Tibial nerve (tissue), 4 donors: ENCODE results near the gene KIF22. TPM values are rescaled to one million over a fixed set of nuclear protein-coding genes. Genes with fewer than 3 reads are reported as not detected.

Source experiments
- DNase-seq, 2 donors: peaks; one replicate each; pipeline ENCODE4 v3.0.0-alpha.2; 2019; ENCODE audit warnings: low spot score in 2 of 2
- H3K27ac ChIP-seq, 4 donors: fragments of 200-600 bp; sonication (generic) in 3 of 4; one replicate each; pipeline ENCODE4 v1.5.1; 2017 to 2019; ENCODE audit warnings: mild to moderate bottlenecking in 1 of 4
- H3K27me3 ChIP-seq, 2 donors: fragments of 200-600 bp; sonication (generic) in 1 of 2; one replicate each; pipeline versions ENCODE4 v1.5.1 to v1.6.0; 2017 to 2019
- H3K36me3 ChIP-seq, 3 donors: fragments of 200-600 bp; sonication (generic); one replicate each; pipeline ENCODE4 v1.5.1; 2018 to 2019
- H3K4me1 ChIP-seq, 4 donors: fragments of 200-600 bp; sonication (generic) in 3 of 4; one replicate each; pipeline ENCODE4 v1.5.1; 2017 to 2019
- H3K4me3 ChIP-seq, 4 donors: fragments of 200-600 bp; sonication (generic) in 3 of 4; one replicate each; pipeline ENCODE4 v1.5.1; 2017 to 2019; ENCODE audit warnings: mild to moderate bottlenecking in 1 of 4, moderate library complexity in 1 of 4
- H3K9me3 ChIP-seq, 4 donors: fragments of 200-600 bp; sonication (generic) in 3 of 4; one replicate each; pipeline ENCODE4 v1.5.1; 2017 to 2019
- EP300 ChIP-seq, 2 donors: sonication (generic); formaldehyde crosslinking; IDR thresholded peaks; one replicate each; pipeline ENCODE4 v1.6.1; 2017; ENCODE audit warnings: antibody characterized with exemption in 2 of 2, mild to moderate bottlenecking in 1 of 2
- POLR2A ChIP-seq, 2 donors: fragments of 450-650 bp; IDR thresholded peaks; one replicate each; pipeline ENCODE4 v1.6.1; 2017; ENCODE audit warnings: antibody characterized with exemption in 2 of 2, mild to moderate bottlenecking in 2 of 2, moderate library complexity in 2 of 2
- WGBS, 2 donors: methylation state at CpG; one replicate each; pipeline ENCODE4 v1.1.5; 2018; 5-methylcytosine and 5-hydroxymethylcytosine counted together
- total RNA-seq, 4 donors: library from RNA; depleted of rRNA; stranded (reverse); fragments of >200 nt; gene quantifications; one replicate each; pipeline ENCODE4 v1.1.0, GENCODE V29; 2016
- TF ChIP-seq, protein P1 (sequence below), 5 experiments: fragments of 200-600 bp in 3 of 5; fragments of 450-650 bp in 2 of 5; sonication (generic) in 3 of 5; IDR thresholded peaks; one replicate each; pipeline ENCODE4 v1.5.1; 2016 to 2019; ENCODE audit warnings: antibody characterized with exemption in 5 of 5, mild to moderate bottlenecking in 3 of 5, moderate library complexity in 2 of 5

The KIF22 gene
- total RNA-seq, 4 donors from 2014 or later, result 19.9 to 42.8 (median 40.5) TPM

DNA sequence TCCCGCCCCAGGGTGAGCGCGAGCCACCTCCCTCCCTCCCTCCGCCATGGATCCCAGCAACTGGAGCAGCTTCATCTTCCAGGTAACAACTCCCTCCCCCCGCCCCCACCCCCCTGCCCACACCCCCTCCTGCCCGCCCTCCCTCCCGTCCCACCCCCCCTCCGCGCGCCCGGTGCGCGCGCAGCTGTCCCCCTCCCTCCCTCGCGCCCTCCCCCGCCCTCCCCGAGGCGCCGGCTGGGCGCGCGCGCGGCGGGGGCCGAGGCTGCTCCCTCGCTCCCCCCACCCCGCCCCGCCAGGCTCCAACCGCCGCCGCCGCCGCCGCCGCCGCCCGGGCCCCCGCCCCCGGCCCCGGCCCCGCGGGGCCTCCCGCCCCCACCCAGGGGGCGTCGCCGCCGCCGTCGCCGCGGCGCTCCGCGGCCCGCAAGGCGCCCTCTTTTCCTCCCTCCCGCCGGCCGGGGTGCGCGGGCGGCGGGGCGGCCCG is 15.6 kb downstream of the KIF22 start, which contains the start of gene MAZ:
Gene MAZ (plus strand): TSS at position 431 of the 481 bp plus-strand sequence. CDS start 173 bp downstream, outside the sequence.
- peaks cover 0 to 27% (median 8%) of the 10 kb centered on the region in 3 donors for H3K36me3 ChIP-seq
- peak within 1 kb of the TSS; percentile 94 to 99 (median 97) for H3K27ac ChIP-seq
- H3K27me3 ChIP-seq, result no peaks in the 10 kb centered on the region
- H3K4me3 ChIP-seq, result peak within 1 kb of the TSS; percentile 51 to 85 (median 76)
- WGBS, 2 donors, result no CpG with 5 or more reads among the region's 67 CpGs
- peaks cover 0 to 53% (median 44%) of the 10 kb centered on the region in 4 donors for H3K4me1 ChIP-seq
- H3K9me3 ChIP-seq, result no peaks in the 10 kb centered on the region
- no peak for TF ChIP-seq EP300 (IDR thresholded peaks at IDR 0.05)
- TF ChIP-seq POLR2A (IDR thresholded peaks at IDR 0.05), result no peak
- TF ChIP-seq, protein P1, sequence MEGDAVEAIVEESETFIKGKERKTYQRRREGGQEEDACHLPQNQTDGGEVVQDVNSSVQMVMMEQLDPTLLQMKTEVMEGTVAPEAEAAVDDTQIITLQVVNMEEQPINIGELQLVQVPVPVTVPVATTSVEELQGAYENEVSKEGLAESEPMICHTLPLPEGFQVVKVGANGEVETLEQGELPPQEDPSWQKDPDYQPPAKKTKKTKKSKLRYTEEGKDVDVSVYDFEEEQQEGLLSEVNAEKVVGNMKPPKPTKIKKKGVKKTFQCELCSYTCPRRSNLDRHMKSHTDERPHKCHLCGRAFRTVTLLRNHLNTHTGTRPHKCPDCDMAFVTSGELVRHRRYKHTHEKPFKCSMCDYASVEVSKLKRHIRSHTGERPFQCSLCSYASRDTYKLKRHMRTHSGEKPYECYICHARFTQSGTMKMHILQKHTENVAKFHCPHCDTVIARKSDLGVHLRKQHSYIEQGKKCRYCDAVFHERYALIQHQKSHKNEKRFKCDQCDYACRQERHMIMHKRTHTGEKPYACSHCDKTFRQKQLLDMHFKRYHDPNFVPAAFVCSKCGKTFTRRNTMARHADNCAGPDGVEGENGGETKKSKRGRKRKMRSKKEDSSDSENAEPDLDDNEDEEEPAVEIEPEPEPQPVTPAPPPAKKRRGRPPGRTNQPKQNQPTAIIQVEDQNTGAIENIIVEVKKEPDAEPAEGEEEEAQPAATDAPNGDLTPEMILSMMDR (IDR thresholded peaks at IDR 0.05), result no peak
- no peak for DNase-seq

DNA sequence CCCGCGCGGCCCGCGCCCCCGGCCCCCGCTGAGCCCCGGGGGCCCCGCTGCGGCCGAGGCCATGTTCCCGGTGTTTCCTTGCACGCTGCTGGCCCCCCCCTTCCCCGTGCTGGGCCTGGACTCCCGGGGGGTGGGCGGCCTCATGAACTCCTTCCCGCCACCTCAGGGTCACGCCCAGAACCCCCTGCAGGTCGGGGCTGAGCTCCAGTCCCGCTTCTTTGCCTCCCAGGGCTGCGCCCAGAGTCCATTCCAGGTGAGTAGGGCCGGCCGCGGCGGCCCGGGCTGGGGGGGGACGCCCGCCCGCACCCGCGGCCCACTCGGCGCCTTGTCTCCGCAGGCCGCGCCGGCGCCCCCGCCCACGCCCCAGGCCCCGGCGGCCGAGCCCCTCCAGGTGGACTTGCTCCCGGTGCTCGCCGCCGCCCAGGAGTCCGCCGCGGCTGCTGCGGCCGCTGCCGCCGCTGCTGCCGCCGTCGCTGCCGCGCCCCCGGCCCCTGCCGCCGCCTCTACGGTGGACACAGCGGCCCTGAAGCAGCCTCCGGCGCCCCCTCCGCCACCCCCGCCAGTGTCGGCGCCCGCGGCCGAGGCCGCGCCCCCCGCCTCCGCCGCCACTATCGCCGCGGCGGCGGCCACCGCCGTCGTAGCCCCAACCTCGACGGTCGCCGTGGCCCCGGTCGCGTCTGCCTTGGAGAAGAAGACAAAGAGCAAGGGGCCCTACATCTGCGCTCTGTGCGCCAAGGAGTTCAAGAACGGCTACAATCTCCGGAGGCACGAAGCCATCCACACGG is 16.3 kb downstream of the KIF22 start:
- TF ChIP-seq, protein P1 (IDR thresholded peaks at IDR 0.05), result no peak
- TF ChIP-seq EP300 (IDR thresholded peaks at IDR 0.05) (no peak), POLR2A (IDR thresholded peaks at IDR 0.05) (no peak)
- H3K27me3 ChIP-seq, result no peaks in the 10 kb centered on the region
- DNase-seq, result no peak
- 1% methylated on average over 35 to 41 of the region's 99 CpGs for WGBS, 2 donors
- peaks cover 0 to 55% (median 44%) of the 10 kb centered on the region in 4 donors for H3K4me1 ChIP-seq
- peaks cover 0 to 21% (median 8%) of the 10 kb centered on the region in 3 donors for H3K36me3 ChIP-seq
- peak overlapping the region; percentile 94 to 99 (median 94) for H3K27ac ChIP-seq
- H3K9me3 ChIP-seq, result no peaks in the 10 kb centered on the region
- H3K4me3 ChIP-seq, result peak overlapping the region; percentile 46 to 75 (median 57)

DNA sequence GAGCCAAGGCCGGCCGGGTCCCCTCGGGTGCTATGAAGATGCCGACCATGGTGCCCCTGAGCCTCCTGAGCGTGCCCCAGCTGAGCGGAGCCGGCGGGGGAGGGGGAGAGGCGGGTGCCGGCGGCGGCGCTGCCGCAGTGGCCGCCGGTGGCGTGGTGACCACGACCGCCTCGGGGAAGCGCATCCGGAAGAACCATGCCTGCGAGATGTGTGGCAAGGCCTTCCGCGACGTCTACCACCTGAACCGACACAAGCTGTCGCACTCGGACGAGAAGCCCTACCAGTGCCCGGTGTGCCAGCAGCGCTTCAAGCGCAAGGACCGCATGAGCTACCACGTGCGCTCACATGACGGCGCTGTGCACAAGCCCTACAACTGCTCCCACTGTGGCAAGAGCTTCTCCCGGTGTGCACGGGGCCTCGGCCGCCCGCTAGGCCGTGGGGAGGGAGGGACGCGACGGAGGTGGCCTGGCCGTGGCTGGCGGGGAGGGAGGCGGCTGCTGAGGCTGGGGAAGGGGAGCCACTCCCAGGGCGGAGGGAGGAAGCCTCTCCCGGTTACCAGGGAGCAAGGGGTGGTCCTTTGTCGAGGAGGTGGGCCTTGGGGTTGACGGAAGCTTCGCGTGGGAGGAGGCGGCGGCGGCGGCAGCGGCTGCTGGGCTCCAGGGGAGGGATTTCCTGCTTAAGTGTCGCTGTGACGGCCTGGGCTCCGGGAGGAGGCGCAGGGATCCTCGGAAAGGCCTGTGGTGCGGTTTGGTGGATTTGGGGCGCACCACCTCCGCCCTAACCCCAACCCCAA is 17.1 kb downstream of the KIF22 start:
- Histone ChIP-seq H3K27me3 (no peaks in the 10 kb centered on the region), H3K4me3 (peak overlapping the region; percentile 46 to 75 (median 50)), H3K27ac (peak overlapping the region; percentile 94 to 99 (median 94)), H3K9me3 (no peaks in the 10 kb centered on the region), H3K36me3 (peaks cover 0 to 20% (median 8%) of the 10 kb centered on the region in 3 donors), H3K4me1 (peaks cover 0 to 62% (median 51%) of the 10 kb centered on the region in 4 donors)
- WGBS, 2 donors, result 5 to 7% methylated on average over 25 to 28 of the region's 69 CpGs
- peak; percentile 79 to 82 for DNase-seq
- TF ChIP-seq, protein P1 (IDR thresholded peaks at IDR 0.05), result peak; percentile 36 to 76 (median 48)
- TF ChIP-seq POLR2A (IDR thresholded peaks at IDR 0.05) (peak in 1 of 2 donors; percentile 68), EP300 (IDR thresholded peaks at IDR 0.05) (peak; percentile 55 to 97)

DNA sequence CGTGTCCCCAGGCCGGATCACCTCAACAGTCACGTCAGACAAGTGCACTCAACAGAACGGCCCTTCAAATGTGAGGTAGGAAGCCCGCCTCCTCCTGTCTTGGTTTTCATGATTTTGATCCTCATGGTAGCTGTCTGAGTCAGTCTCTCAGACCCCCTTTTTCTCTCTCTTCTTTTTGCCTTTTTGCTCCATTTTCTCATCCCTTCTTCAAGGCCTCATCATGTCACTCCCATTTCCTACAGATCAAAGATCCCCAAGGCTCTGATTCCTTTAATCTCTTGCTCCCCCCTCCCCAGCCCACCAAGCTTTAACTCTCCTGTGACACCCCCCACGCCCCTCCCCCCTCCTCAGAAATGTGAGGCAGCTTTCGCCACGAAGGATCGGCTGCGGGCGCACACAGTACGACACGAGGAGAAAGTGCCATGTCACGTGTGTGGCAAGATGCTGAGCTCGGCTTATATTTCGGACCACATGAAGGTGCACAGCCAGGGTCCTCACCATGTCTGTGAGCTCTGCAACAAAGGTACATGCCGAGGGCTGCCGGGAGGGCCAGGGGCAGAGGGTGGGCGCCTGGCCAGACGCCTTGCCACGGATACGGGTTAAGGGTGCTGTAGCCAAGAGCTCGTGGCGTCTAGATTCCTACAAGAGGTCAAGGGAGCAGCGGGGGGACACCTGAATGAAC is 17.8 kb downstream of the KIF22 start:
- Histone ChIP-seq H3K36me3 (peaks cover 0 to 20% (median 8%) of the 10 kb centered on the region in 3 donors), H3K4me1 (peaks cover 0 to 70% (median 58%) of the 10 kb centered on the region in 4 donors), H3K27ac (peak overlapping the region; percentile 94 to 99 (median 94)), H3K4me3 (peak overlapping the region; percentile 46 to 75 (median 50)), H3K9me3 (no peaks in the 10 kb centered on the region), H3K27me3 (no peaks in the 10 kb centered on the region)
- WGBS, 2 donors, result 40 to 48% methylated on average over 23 to 25 of the region's 25 CpGs
- TF ChIP-seq, protein P1 (IDR thresholded peaks at IDR 0.05), result no peak
- no peak for TF ChIP-seq EP300 (IDR thresholded peaks at IDR 0.05)
- TF ChIP-seq POLR2A (IDR thresholded peaks at IDR 0.05), result no peak
- no peak for DNase-seq
